ENCODE data around the gene SPTAN1. TPM values are rescaled to one million over a fixed set of nuclear protein-coding genes. Genes with fewer than 3 reads are reported as not detected.

The SPTAN1 gene
- total RNA-seq, 1 experiment from 2014 or later: 229 TPM

DNA sequence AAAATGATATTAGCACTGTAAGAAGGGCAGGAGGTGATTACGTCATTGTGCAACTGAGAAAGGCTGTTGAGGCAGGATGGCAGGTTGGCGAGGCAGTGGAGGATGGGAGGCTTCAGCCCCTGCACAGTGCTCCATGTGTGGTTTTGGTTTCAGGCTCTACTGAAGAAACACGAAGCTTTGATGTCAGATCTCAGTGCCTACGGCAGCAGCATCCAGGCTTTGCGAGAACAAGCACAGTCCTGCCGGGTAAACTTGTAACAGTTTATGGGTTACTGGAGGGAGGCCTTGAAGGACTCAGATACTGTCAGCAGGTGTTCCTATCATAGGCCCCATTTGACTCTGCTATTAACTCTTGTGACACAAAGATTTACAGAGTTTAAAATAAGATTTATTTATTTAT lies 35.1 kb downstream of the SPTAN1 start:
- Histone ChIP-seq H3K27me3 (ENCODE audit: control insufficient read depth, insufficient read depth, low read length) (no peaks in the 10 kb centered on the region), H3K4me3 (ENCODE audit: low read depth in 2 of 2, low read length in 2 of 2) (no peak overlapping the region), H3K4me1 (ENCODE audit: control insufficient read depth, insufficient read depth, low read length) (no peaks in the 10 kb centered on the region), H3K27ac (ENCODE audit: low read length) (no peak overlapping the region), H3K36me3 (ENCODE audit: control insufficient read depth, insufficient read depth, low read length) (peaks cover 28% of the 10 kb centered on the region), H3K9me3 (ENCODE audit: control insufficient read depth, insufficient read depth, low read depth, low read length) (no peaks in the 10 kb centered on the region)
- intact Hi-C loops (cut with micrococcal nuclease; ENCODE audit: unreplicated experiment) (no loop called here), in situ Hi-C loops (cut with HindIII; ENCODE audit: low pct_unique_long_range_greater_than_20kb, low sequenced_read_pairs) (no loop called here)
- DNase-seq (ENCODE audit: low read depth, low spot score): no peak
- ATAC-seq: no peak
- POLR2A ChIA-PET: no interaction called here
- CTCF ChIA-PET: no interaction called here
- no TSS peak for BruUV-seq (replicated peaks)
- TF ChIP-seq, protein P1, sequence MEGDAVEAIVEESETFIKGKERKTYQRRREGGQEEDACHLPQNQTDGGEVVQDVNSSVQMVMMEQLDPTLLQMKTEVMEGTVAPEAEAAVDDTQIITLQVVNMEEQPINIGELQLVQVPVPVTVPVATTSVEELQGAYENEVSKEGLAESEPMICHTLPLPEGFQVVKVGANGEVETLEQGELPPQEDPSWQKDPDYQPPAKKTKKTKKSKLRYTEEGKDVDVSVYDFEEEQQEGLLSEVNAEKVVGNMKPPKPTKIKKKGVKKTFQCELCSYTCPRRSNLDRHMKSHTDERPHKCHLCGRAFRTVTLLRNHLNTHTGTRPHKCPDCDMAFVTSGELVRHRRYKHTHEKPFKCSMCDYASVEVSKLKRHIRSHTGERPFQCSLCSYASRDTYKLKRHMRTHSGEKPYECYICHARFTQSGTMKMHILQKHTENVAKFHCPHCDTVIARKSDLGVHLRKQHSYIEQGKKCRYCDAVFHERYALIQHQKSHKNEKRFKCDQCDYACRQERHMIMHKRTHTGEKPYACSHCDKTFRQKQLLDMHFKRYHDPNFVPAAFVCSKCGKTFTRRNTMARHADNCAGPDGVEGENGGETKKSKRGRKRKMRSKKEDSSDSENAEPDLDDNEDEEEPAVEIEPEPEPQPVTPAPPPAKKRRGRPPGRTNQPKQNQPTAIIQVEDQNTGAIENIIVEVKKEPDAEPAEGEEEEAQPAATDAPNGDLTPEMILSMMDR (IDR thresholded peaks at IDR 0.05): no peak
- TF ChIP-seq, protein P2, sequence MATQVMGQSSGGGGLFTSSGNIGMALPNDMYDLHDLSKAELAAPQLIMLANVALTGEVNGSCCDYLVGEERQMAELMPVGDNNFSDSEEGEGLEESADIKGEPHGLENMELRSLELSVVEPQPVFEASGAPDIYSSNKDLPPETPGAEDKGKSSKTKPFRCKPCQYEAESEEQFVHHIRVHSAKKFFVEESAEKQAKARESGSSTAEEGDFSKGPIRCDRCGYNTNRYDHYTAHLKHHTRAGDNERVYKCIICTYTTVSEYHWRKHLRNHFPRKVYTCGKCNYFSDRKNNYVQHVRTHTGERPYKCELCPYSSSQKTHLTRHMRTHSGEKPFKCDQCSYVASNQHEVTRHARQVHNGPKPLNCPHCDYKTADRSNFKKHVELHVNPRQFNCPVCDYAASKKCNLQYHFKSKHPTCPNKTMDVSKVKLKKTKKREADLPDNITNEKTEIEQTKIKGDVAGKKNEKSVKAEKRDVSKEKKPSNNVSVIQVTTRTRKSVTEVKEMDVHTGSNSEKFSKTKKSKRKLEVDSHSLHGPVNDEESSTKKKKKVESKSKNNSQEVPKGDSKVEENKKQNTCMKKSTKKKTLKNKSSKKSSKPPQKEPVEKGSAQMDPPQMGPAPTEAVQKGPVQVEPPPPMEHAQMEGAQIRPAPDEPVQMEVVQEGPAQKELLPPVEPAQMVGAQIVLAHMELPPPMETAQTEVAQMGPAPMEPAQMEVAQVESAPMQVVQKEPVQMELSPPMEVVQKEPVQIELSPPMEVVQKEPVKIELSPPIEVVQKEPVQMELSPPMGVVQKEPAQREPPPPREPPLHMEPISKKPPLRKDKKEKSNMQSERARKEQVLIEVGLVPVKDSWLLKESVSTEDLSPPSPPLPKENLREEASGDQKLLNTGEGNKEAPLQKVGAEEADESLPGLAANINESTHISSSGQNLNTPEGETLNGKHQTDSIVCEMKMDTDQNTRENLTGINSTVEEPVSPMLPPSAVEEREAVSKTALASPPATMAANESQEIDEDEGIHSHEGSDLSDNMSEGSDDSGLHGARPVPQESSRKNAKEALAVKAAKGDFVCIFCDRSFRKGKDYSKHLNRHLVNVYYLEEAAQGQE (IDR thresholded peaks at IDR 0.05; ENCODE audit: insufficient read depth in 1 of 2, low read depth in 2 of 2, low read length in 1 of 2): no peak
- TF ChIP-seq SIN3A (IDR thresholded peaks at IDR 0.05; ENCODE audit: borderline replicate concordance, insufficient read depth, low read depth, low read length): no peak
- TF ChIP-seq TCF7L2 (IDR thresholded peaks at IDR 0.05; ENCODE audit: low read depth, low read length): no peak
- no peak for TF ChIP-seq POLR2AphosphoS5 (IDR thresholded peaks at IDR 0.05; ENCODE audit: low read depth, low read length)

DNA sequence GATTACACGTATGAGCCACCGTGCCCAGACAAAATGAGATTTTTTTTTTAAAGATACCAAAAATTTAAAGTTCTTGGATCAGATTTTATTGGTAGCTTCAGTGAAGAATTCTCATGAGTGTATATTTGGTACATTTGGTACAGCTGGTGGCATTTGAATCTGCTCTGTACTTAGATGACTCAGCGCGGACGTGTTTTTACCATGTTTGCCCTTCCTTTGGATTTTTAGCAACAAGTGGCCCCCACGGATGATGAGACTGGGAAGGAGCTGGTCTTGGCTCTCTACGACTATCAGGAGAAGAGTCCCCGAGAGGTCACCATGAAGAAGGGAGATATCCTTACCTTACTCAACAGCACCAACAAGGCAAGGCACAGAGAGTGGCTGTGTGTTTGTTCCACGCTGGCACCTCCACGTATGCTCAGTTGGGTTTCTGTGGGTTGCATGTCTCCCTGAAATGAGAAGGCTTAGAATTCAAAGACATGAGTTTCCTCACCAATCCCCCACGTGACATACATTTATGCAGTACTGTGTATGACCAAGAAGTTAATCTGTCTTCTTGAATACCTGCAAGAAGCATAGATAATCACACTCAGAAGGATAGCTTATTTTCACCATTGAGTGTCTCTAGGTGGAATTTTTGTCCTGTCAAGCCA lies 36.3 kb downstream of the SPTAN1 start:
- CTCF ChIA-PET: no interaction called here
- intact Hi-C loops (cut with micrococcal nuclease; ENCODE audit: unreplicated experiment) (no loop called here), in situ Hi-C loops (cut with HindIII; ENCODE audit: low pct_unique_long_range_greater_than_20kb, low sequenced_read_pairs) (no loop called here)
- H3K27me3 ChIP-seq (ENCODE audit: control insufficient read depth, insufficient read depth, low read length): no peaks in the 10 kb centered on the region
- no peaks in the 10 kb centered on the region for H3K9me3 ChIP-seq (ENCODE audit: control insufficient read depth, insufficient read depth, low read depth, low read length)
- no peak for DNase-seq (ENCODE audit: low read depth, low spot score)
- POLR2A ChIA-PET: no interaction called here
- BruUV-seq (replicated peaks): no TSS peak
- peaks cover 25% of the 10 kb centered on the region for H3K36me3 ChIP-seq (ENCODE audit: control insufficient read depth, insufficient read depth, low read length)
- TF ChIP-seq, protein P2 (IDR thresholded peaks at IDR 0.05; ENCODE audit: insufficient read depth in 1 of 2, low read depth in 2 of 2, low read length in 1 of 2): no peak
- TF ChIP-seq TCF7L2 (IDR thresholded peaks at IDR 0.05; ENCODE audit: low read depth, low read length) (no peak), SIN3A (IDR thresholded peaks at IDR 0.05; ENCODE audit: borderline replicate concordance, insufficient read depth, low read depth, low read length) (no peak), POLR2AphosphoS5 (IDR thresholded peaks at IDR 0.05; ENCODE audit: low read depth, low read length) (no peak)
- TF ChIP-seq, protein P1 (IDR thresholded peaks at IDR 0.05): no peak
- no peak for ATAC-seq
- no peak overlapping the region for H3K27ac ChIP-seq (ENCODE audit: low read length)
- no peak overlapping the region for H3K4me3 ChIP-seq (ENCODE audit: low read depth in 2 of 2, low read length in 2 of 2)
- no peaks in the 10 kb centered on the region for H3K4me1 ChIP-seq (ENCODE audit: control insufficient read depth, insufficient read depth, low read length)
